HepG2 (cell line): ENCODE measurements around the gene CYSLTR2. TPM values are rescaled to one million over a fixed set of nuclear protein-coding genes. Genes with fewer than 3 reads are reported as not detected.

Source experiments
- ATAC-seq: fragments of 200-7000 bp; cut with Tn5 transposase; 3 replicates; pipeline ENCODE4 v1.9.1; 2020; ENCODE audit warnings: mild to moderate bottlenecking, moderate library complexity
- BruUV-seq: library from RNA; stranded (reverse); fragments of 400-500 nt; replicated peaks from 2 replicates; lab custom pipeline; 2021; lab: Mats Ljungman, UMichigan
- CTCF ChIA-PET: fragments of 300-600 bp; formaldehyde crosslinking; extraction: SDS; loops from one replicate; lab custom pipeline; 2021; ENCODE audit warnings: low total read pairs, inconsistent platforms, low intra/inter-chr PET ratio; lab: Yijun Ruan, JAX
- POLR2A ChIA-PET: fragments of 350-600 bp; sonication (Branson Sonifier 250); formaldehyde crosslinking; loops from one replicate; lab custom pipeline; 2020; ENCODE audit warnings: antibody characterized with exemption, inconsistent platforms; lab: Yijun Ruan, JAX
- DNase-seq: peaks from one replicate; pipeline ENCODE4 v3.0.0-alpha.2; 2015; ENCODE audit warnings: low spot score
- FAIRE-seq: peaks from 3 replicates; lab custom pipeline; 2011; peaks lifted over from hg19 to GRCh38; lab: Jason Lieb, UNC
- H2AFZ ChIP-seq: one replicate; pipeline ENCODE4 v1.6.1; 2011; ENCODE audit warnings: low read length, inconsistent platforms
- H3K27ac ChIP-seq: fragments of 300-600 bp; 3 replicates; pipeline ENCODE4 v1.8.0; 2011; ENCODE audit warnings: mixed run types, mild to moderate bottlenecking, mixed read lengths, low read length, inconsistent platforms; ENCODE audit not compliant: insufficient read depth; ENCODE audit errors: extremely low read length
- H3K27me3 ChIP-seq, 2 experiments: fragments of 200-600 bp in 1 of 2; 2 replicates in 1 of 2; 3 replicates in 1 of 2; pipeline versions ENCODE4 v1.6.0 to v1.8.0; 2011; ENCODE audit warnings: low read length in 2 of 2, mild to moderate bottlenecking in 2 of 2, moderate library complexity in 2 of 2, inconsistent platforms in 1 of 2; ENCODE audit not compliant: insufficient read depth in 2 of 2, control insufficient read depth in 1 of 2
- H3K36me3 ChIP-seq, 2 experiments: fragments of 200-600 bp in 1 of 2; replicated peaks in 1 of 2; 2 replicates in 1 of 2; 3 replicates in 1 of 2; pipeline versions ENCODE4 v1.5.1 to v1.8.0; 2011; ENCODE audit warnings: low read length in 2 of 2, inconsistent platforms in 1 of 2; ENCODE audit not compliant: insufficient read depth in 2 of 2, control insufficient read depth in 1 of 2
- H3K4me1 ChIP-seq: 2 replicates; pipeline ENCODE4 v1.5.1; 2012; ENCODE audit warnings: low read length, inconsistent platforms; ENCODE audit not compliant: insufficient read depth
- H3K4me2 ChIP-seq: 2 replicates; pipeline ENCODE4 v1.6.0; 2011; ENCODE audit warnings: low read depth, low read length, inconsistent platforms
- H3K4me3 ChIP-seq, 3 experiments: fragments of 200-600 bp in 1 of 3; sonication (generic), shearing (Covaris generic) in 1 of 3; replicated peaks in 1 of 3; 2 replicates each; pipeline ENCODE4 v1.5.1; 2011 to 2016; ENCODE audit warnings: low read length in 3 of 3, inconsistent platforms in 2 of 3, low read depth in 2 of 3, mild to moderate bottlenecking in 2 of 3, control low read depth in 1 of 3, mixed read lengths in 1 of 3; ENCODE audit not compliant: insufficient read depth in 1 of 3
- H3K79me2 ChIP-seq: one replicate; pipeline ENCODE4 v1.6.1; 2011; ENCODE audit warnings: low read length, inconsistent platforms; ENCODE audit not compliant: insufficient read depth
- H3K9ac ChIP-seq: 2 replicates; pipeline ENCODE4 v1.6.0; 2011; ENCODE audit warnings: mild to moderate bottlenecking, low read depth, low read length, inconsistent platforms; ENCODE audit not compliant: insufficient read depth
- H3K9me3 ChIP-seq: 2 replicates; pipeline ENCODE4 v1.5.1; 2012; ENCODE audit warnings: mild to moderate bottlenecking, low read length
- H4K20me1 ChIP-seq: 2 replicates; pipeline ENCODE4 v1.6.0; 2011; ENCODE audit warnings: inconsistent platforms, mild to moderate bottlenecking, low read length, moderate library complexity; ENCODE audit not compliant: insufficient read depth
- CEBPB ChIP-seq: IDR thresholded peaks from 2 replicates; pipeline ENCODE4 v1.6.1; 2011; ENCODE audit warnings: low read depth, low read length, improper control_type of control experiment, borderline replicate concordance
- CEBPG ChIP-seq: IDR thresholded peaks from 2 replicates; pipeline ENCODE4 v1.6.1; 2016
- EHMT2 ChIP-seq: fragments of 200-600 bp; sonication (generic); IDR thresholded peaks from 2 replicates; pipeline ENCODE4 v1.7.0; 2017; ENCODE audit warnings: antibody characterized with exemption, low read depth, low read length, borderline replicate concordance
- FOXA3 ChIP-seq: IDR thresholded peaks from 2 replicates; pipeline ENCODE4 v1.6.1; 2016; ENCODE audit warnings: missing genetic modification reagents, missing compliant biosample characterization
- GRHL1 ChIP-seq: sonication (generic); formaldehyde crosslinking; conservative IDR thresholded peaks from 2 replicates; pipeline ENCODE4 v1.8.0; 2022; ENCODE audit warnings: missing genetic modification reagents
- KDM6A ChIP-seq: IDR thresholded peaks from 2 replicates; pipeline ENCODE4 v1.6.1; 2016; ENCODE audit warnings: low read depth
- RBFOX2 ChIP-seq: fragments of 200-400 bp; formaldehyde crosslinking; IDR thresholded peaks from 2 replicates; pipeline ENCODE4 v1.6.1; 2017; ENCODE audit warnings: low read depth, mild to moderate bottlenecking, low read length
- SMAD3 ChIP-seq: sonication (generic); formaldehyde crosslinking; IDR thresholded peaks from 2 replicates; pipeline ENCODE4 v1.4.0; 2020; ENCODE audit warnings: missing genetic modification reagents
- WGBS: methylation state at CpG from one replicate; pipeline ENCODE4 v1.1.6; 2017; ENCODE audit warnings: low lambda C conversion rate; 5-methylcytosine and 5-hydroxymethylcytosine counted together
- in situ Hi-C: cut with HindIII; loops from 2 replicates; pipeline ENCODE4 v1.10.0; 2017; ENCODE audit warnings: low pct_unique_long_range_greater_than_20kb; ENCODE audit not compliant: extremely low pct_ligation_motif_present
- intact Hi-C: fragments of 100-400 bp; cut with micrococcal nuclease; formaldehyde crosslinking; loops from one replicate; pipeline ENCODE4 v1.10.0; 2022; ENCODE audit not compliant: unreplicated experiment
- polyA plus RNA-seq, 8 experiments: library from polyadenylated mRNA; depleted of rRNA in 3 of 8; stranded (reverse) in 7 of 8; unstranded in 1 of 8; fragments of >200 nt; fragmentation: Illumina TruSeq in 4 of 8; extraction: Trizol in 4 of 8; gene quantifications; 2 replicates each; pipeline versions ENCODE4 v1.2.1 to v1.2.3, GENCODE V29; 2011 to 2016; ENCODE audit warnings: low read depth in 4 of 8, missing spikeins in 1 of 8, mixed read lengths in 1 of 8; ENCODE audit not compliant: insufficient read depth in 1 of 8
- total RNA-seq, 5 experiments: library from RNA; depleted of rRNA; stranded (reverse); fragments of >200 nt; fragmentation: Illumina TruSeq; extraction: Trizol; gene quantifications; 2 replicates each; pipeline ENCODE4 v1.2.3, GENCODE V29; 2016; ENCODE audit warnings: low read depth in 1 of 5

Gene CYSLTR2
- total and polyA plus RNA-seq, 2 of the 13 experiments (the other 11 are each of a cell fraction or from before 2014, with no cell fraction given) = not detected

DNA sequence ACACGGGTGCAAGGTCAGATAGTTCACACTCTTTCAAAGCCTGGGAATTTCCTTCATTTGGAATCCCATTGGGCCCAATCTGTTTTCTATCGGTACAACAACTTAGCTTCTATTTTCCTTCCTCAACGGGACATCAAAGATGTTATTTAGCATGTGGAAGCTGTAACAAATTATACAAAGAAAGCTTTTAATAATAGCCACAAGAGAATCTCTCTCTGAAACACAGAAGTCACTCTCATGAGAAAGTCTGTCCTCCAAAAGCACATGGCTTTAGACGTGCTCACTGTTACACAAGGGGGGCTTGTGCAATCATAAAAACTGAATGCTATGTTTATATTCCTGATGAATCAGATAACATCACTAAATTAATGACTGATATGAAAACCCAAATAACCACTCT lies 28.9 kb upstream of the CYSLTR2 start:
- intact Hi-C loops = loop anchor here (5.0 kb wide), 1 partner anchor 528 kb away; the partner anchor contains the start of gene MED4

More for the DNA sequence above, 28.9 kb upstream of the CYSLTR2 start:
- Histone ChIP-seq H3K79me2 (no peaks in the 10 kb centered on the region), H3K4me3 (no peak overlapping the region), H2AFZ (no peak overlapping the region), H3K36me3 (no peaks in the 10 kb centered on the region), H3K27me3 (no peaks in the 10 kb centered on the region)
- no peak for FAIRE-seq
- peak; percentile 64 for TF ChIP-seq CEBPB
- no peak for TF ChIP-seq KDM6A (CRISPR knock-in tag)
- TF ChIP-seq CEBPG (CRISPR knock-in tag) = peak; percentile 62
- TF ChIP-seq SMAD3 (CRISPR knock-in tag) = no peak
- 0 out of 2 replicates have a peak, but pooled peaks have one; percentile 14 for TF ChIP-seq FOXA3 (CRISPR knock-in tag)
- no peak for TF ChIP-seq GRHL1 (CRISPR knock-in tag)
- TF ChIP-seq EHMT2 = 0 out of 2 replicates have a peak, but pooled peaks have one; percentile 37
- no peak for TF ChIP-seq RBFOX2
- TF ChIP-seq, all 625 proteins: peak for 4
- in situ Hi-C loops = no loop called here
- H3K27ac ChIP-seq = peak overlapping the region; percentile 84
- H4K20me1 ChIP-seq = no peaks in the 10 kb centered on the region
- ChIA-PET POLR2A (interaction anchor here (1.1 kb wide), 1 partner anchor 13 kb away, joined by 3 read pairs; no protein-coding TSS in a partner anchor), CTCF (no interaction called here)
- H3K4me2 ChIP-seq = 0 out of 2 replicates have a peak overlapping the region, but pooled peaks have one; percentile 61
- ATAC-seq = no peak
- H3K4me1 ChIP-seq = peaks cover 53% of the 10 kb centered on the region
- H3K9me3 ChIP-seq = peaks cover 26% of the 10 kb centered on the region
- no peak for DNase-seq
- 63% methylated on average over 4 of the region's 4 CpGs for WGBS
- BruUV-seq = no TSS peak
- H3K9ac ChIP-seq = no peak overlapping the region
